Mucosa of descending colon (tissue), 3 donors: ENCODE results near the gene ASTN2. TPM values are rescaled to one million over a fixed set of nuclear protein-coding genes. Genes with fewer than 3 reads are reported as not detected.
"Not testable (repeated sequence)": the region's sequence is repeated elsewhere in the genome, so short reads cannot be mapped to it uniquely, and the experiment has no call there.

Experiments
- ATAC-seq: fragments of 200-7000 bp; cut with Tn5 transposase; one replicate; pipeline ENCODE4 v1.9.1; 2020; ENCODE audit warnings: mild to moderate bottlenecking, moderate library complexity
- DNase-seq, 3 donors: peaks; one replicate each; pipeline ENCODE4 v3.0.0-alpha.2; 2020
- H3K36me3 ChIP-seq: fragments of 200-600 bp; one replicate; pipeline ENCODE4 v1.8.0; 2021; ENCODE audit warnings: low read depth, mild to moderate bottlenecking
- H3K4me1 ChIP-seq: fragments of 200-600 bp; one replicate; pipeline ENCODE4 v1.8.0; 2021; ENCODE audit warnings: low read depth, mild to moderate bottlenecking
- H3K4me3 ChIP-seq: fragments of 200-600 bp; one replicate; pipeline ENCODE4 v1.8.0; 2021; ENCODE audit warnings: mild to moderate bottlenecking
- H3K9me3 ChIP-seq: fragments of 200-600 bp; one replicate; pipeline ENCODE4 v1.8.0; 2021; ENCODE audit warnings: mild to moderate bottlenecking
- CTCF ChIP-seq: fragments of 200-600 bp; IDR thresholded peaks from one replicate; pipeline ENCODE4 v1.8.0; 2022; ENCODE audit warnings: antibody characterized with exemption, mild to moderate bottlenecking
- intact Hi-C, 2 donors: fragments of 100-400 bp; cut with DNase I in 1 of 2; cut with micrococcal nuclease in 1 of 2; formaldehyde crosslinking; loops; one replicate each; pipeline versions ENCODE4 v1.11.0 to v1.11.1; 2022; cut with DNase I, micrococcal nuclease
- total RNA-seq, 3 donors: library from RNA; stranded (reverse); fragmentation: NEBNext Ultra II Directional in 2 of 3; extraction: Animal tissue kit (Norgen Biotek cat#: 25700) in 2 of 3; gene quantifications; one replicate each; pipeline versions ENCODE4 v1.2.1 to v1.2.4, GENCODE V29; 2021 to 2023
- donor health status: DM: no; HTN: no; CAD: no; lungs with moderate emphysema.
- donor health status: DM: no; HTN: no; CAD: no.
- donor health status: DM: no; HTN: yes; CAD: no.

The ASTN2 gene
- total RNA-seq, 3 donors from 2014 or later, result 3.5 to 6.1 (median 5.4) TPM

GRCh38 chr9:116905171-116905588 is 509.7 kb downstream of the ASTN2 start:
- peaks cover 4% of the 10 kb centered on the region for H3K9me3 ChIP-seq
- no peak overlapping the region for H3K4me3 ChIP-seq
- H3K4me1 ChIP-seq, result no peaks in the 10 kb centered on the region
- intact Hi-C loops, result no loop called here
- H3K36me3 ChIP-seq, result no peaks in the 10 kb centered on the region
- no peak for DNase-seq
- TF ChIP-seq CTCF, result no peak
- no peak for ATAC-seq

- DNase-seq (no peak), ATAC-seq (no peak)
- peaks cover 9% of the 10 kb centered on the region for H3K9me3 ChIP-seq
- no peaks in the 10 kb centered on the region for H3K4me1 ChIP-seq
- H3K4me3 ChIP-seq, result no peak overlapping the region
- TF ChIP-seq CTCF, result no peak
- intact Hi-C loops, result no loop called here
- no peaks in the 10 kb centered on the region for H3K36me3 ChIP-seq
Measured at GRCh38 chr9:116904165-116904564, 510.7 kb downstream of the ASTN2 start.

GRCh38 chr9:116901260-116901659 is 513.6 kb downstream of the ASTN2 start:
- TF ChIP-seq CTCF, result no peak
- Histone ChIP-seq H3K36me3 (no peaks in the 10 kb centered on the region), H3K4me3 (no peak overlapping the region), H3K4me1 (no peaks in the 10 kb centered on the region), H3K9me3 (peaks cover 9% of the 10 kb centered on the region)
- intact Hi-C loops, result no loop called here
- ATAC-seq (no peak), DNase-seq (no peak)

- intact Hi-C loops, result no loop called here
- ATAC-seq (no peak), DNase-seq (no peak)
- Histone ChIP-seq H3K36me3 (no peaks in the 10 kb centered on the region), H3K4me3 (no peak overlapping the region), H3K4me1 (no peaks in the 10 kb centered on the region), H3K9me3 (peaks cover 9% of the 10 kb centered on the region)
- no peak for TF ChIP-seq CTCF
Measured at GRCh38 chr9:116900543-116900942, 514.3 kb downstream of the ASTN2 start.

- H3K4me3 ChIP-seq, result no peak overlapping the region
- ATAC-seq, result no peak
- intact Hi-C loops, result no loop called here
- DNase-seq, result no peak
- no peak for TF ChIP-seq CTCF
- H3K4me1 ChIP-seq, result no peaks in the 10 kb centered on the region
- H3K9me3 ChIP-seq, result peaks cover 9% of the 10 kb centered on the region
- H3K36me3 ChIP-seq, result no peaks in the 10 kb centered on the region
Measured at GRCh38 chr9:116900007-116900367, 514.9 kb downstream of the ASTN2 start.

- peaks cover 9% of the 10 kb centered on the region for H3K9me3 ChIP-seq
- H3K36me3 ChIP-seq, result no peaks in the 10 kb centered on the region
- TF ChIP-seq CTCF, result no peak
- H3K4me1 ChIP-seq, result no peaks in the 10 kb centered on the region
- ATAC-seq, result no peak
- intact Hi-C loops, result no loop called here
- no peak overlapping the region for H3K4me3 ChIP-seq
- DNase-seq, result no peak
Measured at GRCh38 chr9:116899337-116900006, 515.4 kb downstream of the ASTN2 start.

GRCh38 chr9:116898131-116898530 is 516.7 kb downstream of the ASTN2 start:
- H3K4me3 ChIP-seq, H3K36me3 ChIP-seq, ATAC-seq, H3K9me3 ChIP-seq, H3K4me1 ChIP-seq, DNase-seq, intact Hi-C loops: not testable (repeated sequence)
